K562 (cell line): ENCODE measurements around the gene PNKD. TPM values are rescaled to one million over a fixed set of nuclear protein-coding genes. Genes with fewer than 3 reads are reported as not detected.

ENCODE experiments used
- ATAC-seq: fragments of 200-7000 bp; cut with Tn5 transposase; 3 replicates; pipeline ENCODE4 v1.9.1; 2020; ENCODE audit warnings: moderate library complexity
- BruUV-seq: library from RNA; stranded (reverse); fragments of 400-500 nt; replicated peaks from 2 replicates; lab custom pipeline; 2021; lab: Mats Ljungman, UMichigan
- CTCF ChIA-PET: fragments of 300-600 bp; formaldehyde crosslinking; extraction: SDS; loops from one replicate; lab custom pipeline; 2021; ENCODE audit warnings: low intra/inter-chr PET ratio; lab: Yijun Ruan, JAX
- POLR2A ChIA-PET: fragments of 300-600, 350-650 bp; sonication (Branson Sonifier 250); formaldehyde crosslinking; extraction: SDS; loops from one replicate; lab custom pipeline; 2021; ENCODE audit warnings: antibody characterized with exemption, inconsistent platforms; lab: Yijun Ruan, JAX
- DNase-seq, 4 experiments: peaks; one replicate each; pipeline versions ENCODE4 v3.0.0 to v3.0.0-alpha.2; 2011 to 2018; ENCODE audit warnings: low spot score in 3 of 4, mixed read lengths in 3 of 4; ENCODE audit errors: extremely low read depth in 1 of 4
- FAIRE-seq: peaks from 2 replicates; lab custom pipeline; 2011; peaks lifted over from hg19 to GRCh38; lab: Jason Lieb, UNC
- H2AFZ ChIP-seq: 2 replicates; pipeline ENCODE4 v1.6.0; 2011; ENCODE audit warnings: low read depth, low read length, control low read depth, inconsistent platforms
- H3K27ac ChIP-seq: fragments of 200-600 bp; 3 replicates; pipeline ENCODE4 v1.8.0; 2011; ENCODE audit warnings: low read depth, mild to moderate bottlenecking, control low read depth, inconsistent platforms, low read length, moderate library complexity, mixed read lengths; ENCODE audit errors: extremely low read depth
- H3K27me3 ChIP-seq, 2 experiments: fragments of 300-600 bp in 1 of 2; 2 replicates in 1 of 2; 3 replicates in 1 of 2; pipeline versions ENCODE4 v1.6.0 to v1.8.0; 2011; ENCODE audit warnings: inconsistent platforms in 2 of 2, low read length in 2 of 2, mild to moderate bottlenecking in 1 of 2, mixed read lengths in 1 of 2, moderate library complexity in 1 of 2; ENCODE audit not compliant: control insufficient read depth in 2 of 2, insufficient read depth in 2 of 2
- H3K36me3 ChIP-seq: fragments of 300-600 bp; 3 replicates; pipeline ENCODE4 v1.8.0; 2011; ENCODE audit warnings: mild to moderate bottlenecking, low read length, inconsistent platforms; ENCODE audit not compliant: control insufficient read depth, insufficient read depth
- H3K4me1 ChIP-seq, 2 experiments: fragments of 200-600 bp in 1 of 2; replicated peaks in 1 of 2; 2 replicates in 1 of 2; 3 replicates in 1 of 2; pipeline versions ENCODE4 v1.5.1 to v1.8.0; 2011; ENCODE audit warnings: inconsistent platforms in 2 of 2, low read length in 2 of 2, mild to moderate bottlenecking in 1 of 2, mixed read lengths in 1 of 2, moderate library complexity in 1 of 2; ENCODE audit not compliant: control insufficient read depth in 2 of 2, insufficient read depth in 2 of 2
- H3K4me2 ChIP-seq: 2 replicates; pipeline ENCODE4 v1.6.1; 2011; ENCODE audit warnings: low read length, control low read depth, inconsistent platforms, mixed read lengths; ENCODE audit not compliant: insufficient read depth
- H3K4me3 ChIP-seq: fragments of 200-600 bp; sonication (generic), shearing (Covaris generic); 2 replicates; pipeline ENCODE4 v1.5.1; 2016; ENCODE audit warnings: control low read depth, inconsistent platforms
- H3K79me2 ChIP-seq: fragments of 200-600 bp; 3 replicates; pipeline ENCODE4 v1.8.0; 2011; ENCODE audit warnings: low read length, inconsistent platforms; ENCODE audit not compliant: control insufficient read depth, insufficient read depth
- H3K9ac ChIP-seq, 2 experiments: 2 replicates each; pipeline versions ENCODE4 v1.6.0 to v1.6.1; 2011; ENCODE audit warnings: low read depth in 2 of 2, low read length in 2 of 2, control low read depth in 1 of 2, inconsistent platforms in 1 of 2, mild to moderate bottlenecking in 1 of 2, mixed read lengths in 1 of 2; ENCODE audit not compliant: insufficient read depth in 1 of 2
- H3K9me1 ChIP-seq: one replicate; pipeline ENCODE4 v1.6.0; 2011; ENCODE audit warnings: inconsistent platforms, mild to moderate bottlenecking, low read length, moderate library complexity; ENCODE audit not compliant: control insufficient read depth, insufficient read depth
- H3K9me3 ChIP-seq: replicated peaks from 2 replicates; pipeline ENCODE4 v1.5.1; 2011; ENCODE audit warnings: low read depth, low read length, inconsistent platforms; ENCODE audit not compliant: control insufficient read depth, insufficient read depth
- H4K20me1 ChIP-seq: replicated peaks from 2 replicates; pipeline ENCODE4 v1.6.1; 2011; ENCODE audit warnings: low read length, inconsistent platforms, mixed read lengths; ENCODE audit not compliant: control insufficient read depth, insufficient read depth
- CHAMP1 ChIP-seq: fragments of 450-650 bp; IDR thresholded peaks from 2 replicates; pipeline ENCODE4 v1.6.1; 2016; ENCODE audit warnings: mild to moderate bottlenecking
- FOXA3 ChIP-seq, 2 experiments: fragments of 450-650 bp in 1 of 2; sonication (generic) in 1 of 2; formaldehyde crosslinking; IDR thresholded peaks in 1 of 2; conservative IDR thresholded peaks in 1 of 2; 2 replicates each; pipeline versions ENCODE4 v1.4.0 to v1.8.0; 2020 to 2022; ENCODE audit warnings: mild to moderate bottlenecking in 2 of 2, missing genetic modification reagents in 1 of 2
- GMEB1 ChIP-seq: fragments of 250-450 bp; sonication (Bioruptor Pico); IDR thresholded peaks from 2 replicates; pipeline ENCODE4 v1.4.0; 2020; ENCODE audit warnings: mild to moderate bottlenecking
- JUND ChIP-seq, 2 experiments: IDR thresholded peaks; 2 replicates in 1 of 2; 3 replicates in 1 of 2; pipeline ENCODE4 v1.6.1; 2011; ENCODE audit warnings: borderline replicate concordance in 2 of 2, low read depth in 2 of 2, low read length in 2 of 2, improper control_type of control experiment in 1 of 2, missing biosample characterization in 1 of 2, missing genetic modification characterization in 1 of 2, missing genetic modification reagents in 1 of 2
- LEF1 ChIP-seq: fragments of 450-650 bp; IDR thresholded peaks from 2 replicates; pipeline ENCODE4 v1.6.1; 2016; ENCODE audit warnings: mild to moderate bottlenecking
- MEIS2 ChIP-seq: fragments of 450-650 bp; IDR thresholded peaks from 2 replicates; pipeline ENCODE4 v1.6.1; 2014; ENCODE audit warnings: mild to moderate bottlenecking; ENCODE audit not compliant: partially characterized antibody
- SFPQ ChIP-seq: fragments of 200-400 bp; formaldehyde crosslinking; IDR thresholded peaks from 2 replicates; pipeline ENCODE4 v1.6.1; 2017; ENCODE audit warnings: mild to moderate bottlenecking, low read depth, low read length, moderate library complexity
- YBX1 ChIP-seq: fragments of 450-650 bp; IDR thresholded peaks from 2 replicates; pipeline ENCODE4 v1.7.1; 2016; ENCODE audit warnings: mild to moderate bottlenecking
- ZNF121 ChIP-seq: sonication (generic); formaldehyde crosslinking; conservative IDR thresholded peaks from 2 replicates; pipeline ENCODE4 v1.8.0; 2022; ENCODE audit warnings: missing genetic modification reagents
- ZNF253 ChIP-seq: fragments of 250-450 bp; sonication (Bioruptor Pico); conservative IDR thresholded peaks from 2 replicates; pipeline ENCODE4 v1.6.1; 2021; ENCODE audit warnings: mild to moderate bottlenecking
- ZNF696 ChIP-seq: fragments of 250-450 bp; sonication (Bioruptor Pico); conservative IDR thresholded peaks from 2 replicates; pipeline ENCODE4 v1.4.0; 2020; ENCODE audit warnings: mild to moderate bottlenecking, moderate library complexity
- ZNF830 ChIP-seq: fragments of 250-450 bp; sonication (Bioruptor Pico); IDR thresholded peaks from 2 replicates; pipeline ENCODE4 v1.5.0; 2021; ENCODE audit warnings: mild to moderate bottlenecking
- WGBS: fragments of 100-300 bp; shearing (Covaris generic); methylation state at CpG from one replicate; pipeline ENCODE4 v1.1.6; 2016; ENCODE audit warnings: low coverage, mixed read lengths; ENCODE audit not compliant: insufficient coverage; ENCODE audit errors: missing lambda C conversion rate; 5-methylcytosine and 5-hydroxymethylcytosine counted together
- in situ Hi-C: fragments of 300-500 bp; cut with MboI; formaldehyde crosslinking; loops from 4 replicates; pipeline ENCODE4 v1.15.0; 2018; ENCODE audit warnings: inconsistent platforms, mixed read lengths
- intact Hi-C: fragments of 100-400 bp; cut with micrococcal nuclease; formaldehyde crosslinking; loops from 2 replicates; pipeline ENCODE4 v1.14.2; 2022
- polyA plus RNA-seq, 8 experiments: library from polyadenylated mRNA; depleted of rRNA in 4 of 8; stranded (reverse) in 5 of 8; unstranded in 3 of 8; fragments of >200 nt; fragmentation: Nextera tagmentation in 2 of 8; fragmentation: Illumina TruSeq in 1 of 8; extraction: Ambion mirVana in 2 of 8; extraction: Trizol in 1 of 8; gene quantifications; 2 replicates each; pipeline versions ENCODE4 v1.2.1 to v1.2.3, GENCODE V29; 2011 to 2014; ENCODE audit warnings: inconsistent platforms in 1 of 8, missing spikeins in 1 of 8
- total RNA-seq, 7 experiments: library from RNA; depleted of rRNA in 6 of 7; stranded (reverse); fragments of >200 nt in 6 of 7; fragmentation: Illumina TruSeq in 2 of 7; extraction: Trizol in 2 of 7; gene quantifications; 2 replicates each; pipeline versions ENCODE4 v1.2.1 to v1.2.3, GENCODE V29; 2011 to 2021; ENCODE audit warnings: low replicate concordance in 1 of 7

The PNKD gene
- total and polyA plus RNA-seq, 9 of the 15 experiments (the other 6 are each of a cell fraction or from before 2014, with no cell fraction given) = 26.0 to 105 (median 60.1) TPM

GRCh38 chr2:218235017-218235416 lies 35.3 kb upstream of the PNKD start:
- peaks cover 75% of the 10 kb centered on the region for H3K36me3 ChIP-seq
- H3K27me3 ChIP-seq = no peaks in the 10 kb centered on the region
- CTCF ChIA-PET = no interaction called here
- H3K9me3 ChIP-seq = no peaks in the 10 kb centered on the region
- TF ChIP-seq CHAMP1 = no peak
- no peak for TF ChIP-seq SFPQ
- no peak for TF ChIP-seq ZNF830 (CRISPR knock-in tag)
- no peak for TF ChIP-seq ZNF121 (CRISPR knock-in tag)
- no peak for TF ChIP-seq FOXA3 (CRISPR knock-in tag; conservative IDR thresholded peaks at IDR 0.05 in 1 of 2, IDR thresholded peaks at IDR 0.05 in 1 of 2)
- no peak for TF ChIP-seq GMEB1 (CRISPR knock-in tag)
- no peak for TF ChIP-seq ZNF696 (CRISPR knock-in tag)
- TF ChIP-seq LEF1 = no peak
- TF ChIP-seq YBX1 = no peak
- TF ChIP-seq JUND (IDR thresholded peaks at IDR 0.05; ENCODE audit: borderline replicate concordance, low read depth, low read length) = no peak
- no peak for TF ChIP-seq JUND (tag; IDR thresholded peaks at IDR 0.05; ENCODE audit: borderline replicate concordance, low read depth, low read length)
- TF ChIP-seq ZNF253 (CRISPR knock-in tag) = no peak
- no peak for TF ChIP-seq MEIS2
- TF ChIP-seq, all 486 proteins: peak for 0
- no peak overlapping the region for H3K4me2 ChIP-seq
- POLR2A ChIA-PET = interaction anchor here (0.7 to 2.0 kb wide), 2 partner anchors 12 to 17 kb away, joined by 3 to 8 read pairs; no protein-coding TSS in a partner anchor
- in situ Hi-C loops (no loop called here), intact Hi-C loops (no loop called here)
- H3K4me1 ChIP-seq = no peaks in the 10 kb centered on the region; a peak in 1 of 5 replicates
- H3K4me3 ChIP-seq = no peak overlapping the region
- H3K27ac ChIP-seq = no peak overlapping the region
- ATAC-seq (no peak), DNase-seq (no peak), FAIRE-seq (no peak)
- 100% methylated on average over 2 of the region's 2 CpGs for WGBS
- H3K9ac ChIP-seq = no peak overlapping the region
- H3K79me2 ChIP-seq = no peaks in the 10 kb centered on the region
- H2AFZ ChIP-seq = no peak overlapping the region
- no peaks in the 10 kb centered on the region for H3K9me1 ChIP-seq
- no peaks in the 10 kb centered on the region for H4K20me1 ChIP-seq
- BruUV-seq = no TSS peak
